Measurements from ENCODE around the gene OSBPL3.
A peak's percentile ranks its signal among the peaks of the same experiment; 100 is the strongest.

OSBPL3 gene

DNA sequence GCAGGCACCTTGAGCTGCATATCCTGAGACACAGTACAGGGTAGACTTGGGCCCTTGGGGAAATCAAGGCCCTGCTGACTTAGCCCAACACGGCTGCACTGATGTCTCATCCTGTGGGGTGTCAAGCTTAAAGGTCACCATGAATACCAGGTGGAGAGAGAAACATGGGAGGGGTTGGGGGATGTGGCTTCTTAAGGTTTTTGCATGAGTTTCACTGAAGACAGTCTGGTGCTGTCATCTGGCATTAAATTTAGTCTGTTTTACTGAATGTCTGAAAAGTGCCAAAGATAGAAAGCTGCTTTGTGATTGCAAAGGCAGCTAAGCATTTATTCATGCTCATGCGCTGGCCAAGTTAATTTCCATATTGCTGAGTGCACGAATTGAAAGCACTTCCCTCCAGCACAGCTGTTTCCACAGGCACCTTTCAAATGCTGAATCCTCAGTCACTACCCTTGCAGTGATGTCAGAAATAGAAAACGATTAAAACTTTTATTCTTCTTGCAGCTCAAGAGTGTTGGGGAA lies 102.1 kb downstream of the OSBPL3 start:
- no peaks in the 10 kb centered on the region for H3K9me3 ChIP-seq (ENCODE audit: control insufficient read depth, insufficient read depth, low read length)
- no peaks in the 10 kb centered on the region for H3K36me3 ChIP-seq (ENCODE audit: insufficient read depth, low read length)
- peaks cover 26% of the 10 kb centered on the region for H3K4me1 ChIP-seq (ENCODE audit: insufficient read depth, low read length)
- peak overlapping the region; percentile 12; the same call in 1 of the 2 replicates for H3K9ac ChIP-seq (ENCODE audit: low read depth, low read length)

DNA sequence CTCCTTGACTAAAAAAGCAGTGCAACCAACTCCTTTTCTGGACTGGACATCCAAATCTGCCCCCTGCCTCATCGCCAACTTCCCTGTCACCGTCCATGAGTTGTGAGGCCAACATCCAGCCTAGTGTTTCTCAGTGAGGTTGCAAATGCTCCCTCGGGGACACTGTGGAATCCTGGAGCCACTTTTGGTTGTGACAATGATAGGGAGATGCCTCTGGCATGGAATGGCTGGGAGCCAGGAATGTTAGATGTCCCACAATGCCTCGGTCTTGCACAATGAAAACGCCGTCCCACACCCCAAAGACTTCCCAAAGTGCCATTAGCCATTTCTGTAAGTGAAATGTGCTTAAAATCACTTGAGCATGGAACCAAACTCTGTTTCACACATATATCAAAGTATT lies 105.2 kb downstream of the OSBPL3 start:
- H3K9me3 ChIP-seq (ENCODE audit: control insufficient read depth, insufficient read depth, low read length), result no peaks in the 10 kb centered on the region
- H3K36me3 ChIP-seq (ENCODE audit: insufficient read depth, low read length), result no peaks in the 10 kb centered on the region
- no peak overlapping the region for H3K9ac ChIP-seq (ENCODE audit: low read depth, low read length)
- peaks cover 26% of the 10 kb centered on the region for H3K4me1 ChIP-seq (ENCODE audit: insufficient read depth, low read length)

DNA sequence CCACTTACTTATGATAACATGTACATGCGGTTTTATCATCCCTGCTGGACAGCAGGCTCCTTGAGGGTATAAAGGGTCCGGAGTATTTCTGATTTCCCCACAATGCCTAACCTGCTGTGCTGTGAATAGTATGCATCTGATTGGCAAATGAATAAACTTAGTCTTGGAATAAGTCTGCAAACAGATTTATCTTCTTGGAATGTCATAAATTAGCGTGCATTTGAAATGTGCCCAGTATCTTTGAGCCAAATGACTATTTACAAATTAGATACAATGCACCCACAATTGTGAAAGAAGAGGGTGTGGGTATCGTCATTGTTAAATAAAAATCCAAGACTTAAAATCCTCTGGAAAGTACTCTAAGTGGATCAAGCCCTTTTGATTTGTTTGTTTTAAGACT lies 106.0 kb downstream of the OSBPL3 start:
- Histone ChIP-seq H3K36me3 (ENCODE audit: insufficient read depth, low read length) (no peaks in the 10 kb centered on the region), H3K9me3 (ENCODE audit: control insufficient read depth, insufficient read depth, low read length) (no peaks in the 10 kb centered on the region), H3K4me1 (ENCODE audit: insufficient read depth, low read length) (peaks cover 21% of the 10 kb centered on the region), H3K9ac (ENCODE audit: low read depth, low read length) (no peak overlapping the region)

DNA sequence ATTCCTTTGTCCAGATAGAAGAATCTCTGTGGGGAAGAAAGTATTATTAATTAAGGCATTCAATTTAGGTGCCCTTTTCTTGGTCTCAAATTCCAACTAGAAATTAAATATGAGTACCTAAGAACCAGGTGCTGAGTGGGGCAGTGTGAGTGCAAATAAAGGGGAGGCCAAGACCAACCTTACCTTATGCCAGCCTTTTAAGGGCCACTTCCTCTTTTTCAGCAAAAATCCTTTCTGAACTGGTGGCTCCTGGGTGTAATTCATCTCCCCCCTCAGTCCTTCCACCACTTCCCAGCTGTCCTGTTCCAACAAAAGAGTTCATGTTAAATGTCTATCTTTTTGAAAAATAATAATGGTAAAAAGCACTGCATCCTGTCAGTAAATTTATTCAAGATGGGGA lies 108.2 kb downstream of the OSBPL3 start:
- no peaks in the 10 kb centered on the region for H3K36me3 ChIP-seq (ENCODE audit: insufficient read depth, low read length)
- H3K9ac ChIP-seq (ENCODE audit: low read depth, low read length), result no peak overlapping the region
- H3K4me1 ChIP-seq (ENCODE audit: insufficient read depth, low read length), result peaks cover 4% of the 10 kb centered on the region; the same call in 1 of the 2 replicates
- no peaks in the 10 kb centered on the region for H3K9me3 ChIP-seq (ENCODE audit: control insufficient read depth, insufficient read depth, low read length)

DNA sequence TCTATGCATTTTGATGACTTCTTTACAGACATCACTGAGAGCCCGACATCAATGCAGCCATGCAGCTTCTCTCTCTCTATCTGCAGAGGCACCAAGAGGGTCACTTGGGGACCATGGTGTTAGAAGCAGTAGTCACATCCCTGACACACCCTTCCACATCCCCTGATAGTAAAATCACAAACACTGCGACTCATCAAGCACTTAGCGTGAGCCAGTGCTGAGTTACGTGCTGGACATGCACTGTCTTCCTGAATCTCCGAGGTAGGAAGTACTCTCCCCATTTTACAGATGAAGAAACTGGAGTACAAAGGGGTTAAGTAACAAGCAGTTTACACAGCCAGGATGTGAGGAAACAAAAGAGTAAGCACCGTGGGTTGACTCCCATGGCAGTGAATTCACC lies 109.2 kb downstream of the OSBPL3 start:
- peaks cover 4% of the 10 kb centered on the region; the same call in 1 of the 2 replicates for H3K4me1 ChIP-seq (ENCODE audit: insufficient read depth, low read length)
- H3K9me3 ChIP-seq (ENCODE audit: control insufficient read depth, insufficient read depth, low read length), result no peaks in the 10 kb centered on the region
- no peak overlapping the region for H3K9ac ChIP-seq (ENCODE audit: low read depth, low read length)

DNA sequence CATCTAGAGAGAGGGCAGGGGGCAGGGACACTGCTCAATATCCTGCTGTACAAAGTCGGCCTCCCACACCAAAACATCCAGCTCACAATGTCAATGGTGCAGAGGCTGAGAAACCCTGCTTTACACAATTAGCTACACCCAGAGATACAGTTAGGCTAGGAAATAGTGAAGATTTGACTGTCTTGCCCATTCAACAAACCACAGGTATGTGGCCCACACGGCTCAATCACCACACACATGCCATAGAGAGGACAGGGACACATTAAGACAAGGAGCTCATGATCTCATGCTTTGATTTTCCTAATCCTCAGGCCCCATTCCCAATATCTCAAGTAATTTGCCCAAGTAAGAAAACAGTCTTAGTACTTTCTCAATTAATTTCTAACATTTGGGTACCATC lies 110.4 kb downstream of the OSBPL3 start:
- Histone ChIP-seq H3K9ac (ENCODE audit: low read depth, low read length) (no peak overlapping the region), H3K9me3 (ENCODE audit: control insufficient read depth, insufficient read depth, low read length) (no peaks in the 10 kb centered on the region), H3K4me1 (ENCODE audit: insufficient read depth, low read length) (peaks cover 4% of the 10 kb centered on the region; the same call in 1 of the 2 replicates), H3K36me3 (ENCODE audit: insufficient read depth, low read length) (no peaks in the 10 kb centered on the region)

More for the DNA sequence above, 109.2 kb downstream of the OSBPL3 start:
- H3K36me3 ChIP-seq (ENCODE audit: insufficient read depth, low read length), result no peaks in the 10 kb centered on the region

DNA sequence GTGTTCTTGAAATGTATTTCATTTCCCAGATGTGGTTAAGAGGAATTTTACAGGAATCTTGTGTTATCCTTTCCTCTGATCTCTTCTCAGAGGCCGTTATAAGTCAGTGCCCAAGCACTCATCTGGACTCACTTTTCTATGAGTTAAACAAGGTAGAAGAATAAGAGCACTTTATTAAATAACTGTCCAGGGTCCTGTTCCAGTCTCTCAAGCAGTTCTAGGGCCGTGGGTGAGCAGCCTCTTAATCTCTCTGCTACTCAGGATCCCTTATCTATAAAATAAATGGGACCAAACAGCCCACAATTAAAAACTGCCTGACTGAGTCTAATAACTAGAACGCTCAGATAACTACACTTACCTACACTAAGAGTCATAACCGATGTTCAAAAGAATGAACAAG lies 111.2 kb downstream of the OSBPL3 start:
- H3K4me1 ChIP-seq (ENCODE audit: insufficient read depth, low read length), result peaks cover 4% of the 10 kb centered on the region; the same call in 1 of the 2 replicates
- H3K9me3 ChIP-seq (ENCODE audit: control insufficient read depth, insufficient read depth, low read length), result no peaks in the 10 kb centered on the region
- H3K9ac ChIP-seq (ENCODE audit: low read depth, low read length), result no peak overlapping the region
- no peaks in the 10 kb centered on the region for H3K36me3 ChIP-seq (ENCODE audit: insufficient read depth, low read length)

DNA sequence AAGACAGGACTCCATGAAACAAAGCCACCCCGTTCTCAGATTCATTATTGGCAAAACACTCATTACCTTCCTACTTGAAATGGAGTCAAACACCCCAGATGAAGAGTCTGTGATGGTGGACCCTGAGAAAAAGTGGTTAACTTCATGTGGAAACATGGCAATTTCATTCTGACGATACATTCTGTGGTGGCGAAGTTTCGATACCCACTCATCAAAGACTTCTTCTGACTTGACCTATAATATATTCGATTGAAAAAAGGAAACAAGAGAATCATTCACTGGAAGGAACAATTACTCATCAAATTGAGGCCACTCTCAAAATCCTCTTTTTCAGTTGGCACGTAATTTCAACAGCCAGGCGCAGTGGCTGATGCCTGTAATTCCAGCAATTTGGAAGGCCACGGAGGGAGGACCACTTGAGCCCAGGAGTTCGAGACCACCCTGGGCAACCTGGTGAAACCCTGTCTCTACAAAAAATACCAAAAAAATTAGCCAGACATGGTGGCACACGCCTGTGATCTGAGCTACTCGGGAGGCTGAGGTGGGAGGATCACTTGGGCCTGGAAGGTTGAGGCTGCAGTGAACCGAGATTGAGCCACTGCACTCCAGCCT lies 113.9 kb downstream of the OSBPL3 start:
- Histone ChIP-seq H3K9ac (ENCODE audit: low read depth, low read length) (no peak overlapping the region), H3K36me3 (ENCODE audit: insufficient read depth, low read length) (0 out of 2 replicates have a peak, but pooled peaks cover 3% of the 10 kb centered on the region), H3K4me1 (ENCODE audit: insufficient read depth, low read length) (no peaks in the 10 kb centered on the region), H3K9me3 (ENCODE audit: control insufficient read depth, insufficient read depth, low read length) (no peaks in the 10 kb centered on the region)

DNA sequence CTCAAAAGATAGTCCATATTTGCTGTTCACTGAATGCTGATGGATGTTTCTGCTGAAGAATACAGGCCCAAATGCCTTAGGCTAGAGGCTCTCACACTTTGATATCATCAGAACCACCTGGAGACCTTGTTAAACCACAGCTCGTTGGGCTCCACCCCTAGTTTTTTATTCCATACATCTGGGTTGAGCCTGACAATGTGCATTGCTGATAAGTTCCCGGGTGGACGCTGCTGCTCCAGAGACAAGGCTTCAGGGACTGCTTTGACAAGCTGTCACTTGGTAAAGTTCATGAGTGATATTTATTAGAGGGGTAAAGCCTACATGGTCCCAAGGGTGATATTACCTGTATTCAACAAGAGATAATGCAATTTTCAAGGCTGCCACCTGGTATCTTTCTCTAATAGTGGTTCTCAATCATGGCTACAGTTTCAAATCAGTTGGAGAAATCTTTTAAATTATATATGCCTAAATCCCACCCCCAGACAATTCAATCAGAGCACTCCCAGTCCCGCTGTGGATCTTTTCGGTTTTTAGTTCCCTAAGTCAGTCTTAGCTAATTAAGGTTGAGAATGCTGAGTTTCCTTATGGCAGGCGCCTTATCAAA lies 115.7 kb downstream of the OSBPL3 start:
- Histone ChIP-seq H3K9me3 (ENCODE audit: control insufficient read depth, insufficient read depth, low read length) (no peaks in the 10 kb centered on the region), H3K36me3 (ENCODE audit: insufficient read depth, low read length) (0 out of 2 replicates have a peak, but pooled peaks cover 3% of the 10 kb centered on the region), H3K4me1 (ENCODE audit: insufficient read depth, low read length) (no peaks in the 10 kb centered on the region), H3K9ac (ENCODE audit: low read depth, low read length) (no peak overlapping the region)

DNA sequence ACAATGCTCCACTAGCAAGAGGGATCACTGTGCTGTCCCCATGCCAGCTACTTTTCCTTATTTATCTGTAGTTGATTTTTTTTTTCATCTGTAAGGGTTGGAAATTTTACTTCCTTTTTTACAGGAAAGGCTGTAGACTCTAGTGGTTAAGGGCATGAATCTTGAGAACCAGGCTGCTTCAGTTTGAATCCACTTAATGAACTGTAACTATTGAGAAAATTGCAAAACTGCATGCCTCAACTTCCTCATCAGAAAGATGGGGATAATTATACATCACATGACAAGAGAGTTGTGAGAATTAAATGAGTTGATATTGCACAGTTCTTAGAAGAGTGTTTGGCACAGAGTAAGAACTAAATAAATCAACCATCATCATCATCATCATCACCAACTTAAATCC lies 116.4 kb downstream of the OSBPL3 start:
- Histone ChIP-seq H3K9me3 (ENCODE audit: control insufficient read depth, insufficient read depth, low read length) (no peaks in the 10 kb centered on the region), H3K9ac (ENCODE audit: low read depth, low read length) (no peak overlapping the region), H3K36me3 (ENCODE audit: insufficient read depth, low read length) (0 out of 2 replicates have a peak, but pooled peaks cover 3% of the 10 kb centered on the region), H3K4me1 (ENCODE audit: insufficient read depth, low read length) (no peaks in the 10 kb centered on the region)

DNA sequence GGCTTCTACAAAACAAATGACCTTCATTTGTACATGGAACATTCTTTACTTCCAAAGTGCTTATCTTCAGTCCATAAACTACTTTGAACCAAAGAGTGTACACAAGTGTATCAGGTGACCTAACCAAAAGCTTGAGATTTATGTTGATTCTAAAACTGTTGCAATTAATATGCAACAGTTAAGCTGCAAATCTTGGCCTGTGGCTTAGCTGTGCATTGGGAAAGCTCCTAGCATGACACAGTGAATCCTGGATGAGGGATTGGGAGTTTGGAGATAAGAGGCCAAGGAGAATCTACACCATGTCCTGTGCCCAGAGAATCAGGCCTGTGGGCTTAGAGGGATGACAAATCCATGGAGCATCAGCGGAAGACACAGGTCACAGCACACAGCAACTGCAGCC lies 117.5 kb downstream of the OSBPL3 start:
- no peak overlapping the region for H3K9ac ChIP-seq (ENCODE audit: low read depth, low read length)
- H3K9me3 ChIP-seq (ENCODE audit: control insufficient read depth, insufficient read depth, low read length), result no peaks in the 10 kb centered on the region
- H3K4me1 ChIP-seq (ENCODE audit: insufficient read depth, low read length), result no peaks in the 10 kb centered on the region
- H3K36me3 ChIP-seq (ENCODE audit: insufficient read depth, low read length), result 0 out of 2 replicates have a peak, but pooled peaks cover 3% of the 10 kb centered on the region

DNA sequence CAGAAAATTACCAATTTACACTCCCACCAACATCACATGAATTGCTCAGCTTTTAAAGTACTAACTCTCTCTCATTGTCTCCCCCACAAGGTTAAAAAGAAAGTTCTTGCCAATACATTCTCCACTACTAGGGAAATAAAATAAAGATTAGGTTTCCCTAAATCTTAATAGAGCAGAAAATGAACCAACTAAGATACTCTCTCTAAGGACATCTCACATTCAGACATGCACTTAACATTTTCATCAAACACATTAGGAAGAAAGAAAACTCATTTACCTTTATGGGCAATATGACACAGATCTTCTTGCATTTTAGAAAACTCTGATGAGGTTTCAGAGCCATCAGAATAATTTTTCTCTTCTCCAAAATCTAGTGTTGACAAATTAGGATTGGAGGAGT lies 118.6 kb downstream of the OSBPL3 start:
- Histone ChIP-seq H3K36me3 (ENCODE audit: insufficient read depth, low read length) (0 out of 2 replicates have a peak, but pooled peaks cover 3% of the 10 kb centered on the region), H3K9ac (ENCODE audit: low read depth, low read length) (no peak overlapping the region), H3K4me1 (ENCODE audit: insufficient read depth, low read length) (no peaks in the 10 kb centered on the region), H3K9me3 (ENCODE audit: control insufficient read depth, insufficient read depth, low read length) (no peaks in the 10 kb centered on the region)

DNA sequence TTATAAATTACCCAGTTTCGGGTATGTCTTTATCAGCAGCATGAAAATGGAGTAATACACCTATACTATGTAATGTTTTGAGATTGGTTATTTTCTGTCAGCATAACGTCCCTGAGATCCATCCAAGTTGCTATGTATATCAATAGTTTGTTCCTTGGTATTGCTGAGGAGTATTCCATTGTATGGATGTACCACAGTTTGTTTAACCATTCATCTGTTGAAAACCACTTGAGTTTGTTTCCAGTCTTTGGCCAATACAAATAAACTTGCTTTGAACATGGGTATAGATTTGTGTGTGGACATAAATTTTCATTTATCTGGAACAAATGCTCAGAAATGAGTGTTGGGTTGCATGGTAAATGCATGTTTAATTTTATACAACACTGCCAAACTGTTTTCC lies 119.4 kb downstream of the OSBPL3 start:
- H3K36me3 ChIP-seq (ENCODE audit: insufficient read depth, low read length), result 0 out of 2 replicates have a peak, but pooled peaks cover 3% of the 10 kb centered on the region
- H3K9me3 ChIP-seq (ENCODE audit: control insufficient read depth, insufficient read depth, low read length), result no peaks in the 10 kb centered on the region
- H3K4me1 ChIP-seq (ENCODE audit: insufficient read depth, low read length), result no peaks in the 10 kb centered on the region
- no peak overlapping the region for H3K9ac ChIP-seq (ENCODE audit: low read depth, low read length)

DNA sequence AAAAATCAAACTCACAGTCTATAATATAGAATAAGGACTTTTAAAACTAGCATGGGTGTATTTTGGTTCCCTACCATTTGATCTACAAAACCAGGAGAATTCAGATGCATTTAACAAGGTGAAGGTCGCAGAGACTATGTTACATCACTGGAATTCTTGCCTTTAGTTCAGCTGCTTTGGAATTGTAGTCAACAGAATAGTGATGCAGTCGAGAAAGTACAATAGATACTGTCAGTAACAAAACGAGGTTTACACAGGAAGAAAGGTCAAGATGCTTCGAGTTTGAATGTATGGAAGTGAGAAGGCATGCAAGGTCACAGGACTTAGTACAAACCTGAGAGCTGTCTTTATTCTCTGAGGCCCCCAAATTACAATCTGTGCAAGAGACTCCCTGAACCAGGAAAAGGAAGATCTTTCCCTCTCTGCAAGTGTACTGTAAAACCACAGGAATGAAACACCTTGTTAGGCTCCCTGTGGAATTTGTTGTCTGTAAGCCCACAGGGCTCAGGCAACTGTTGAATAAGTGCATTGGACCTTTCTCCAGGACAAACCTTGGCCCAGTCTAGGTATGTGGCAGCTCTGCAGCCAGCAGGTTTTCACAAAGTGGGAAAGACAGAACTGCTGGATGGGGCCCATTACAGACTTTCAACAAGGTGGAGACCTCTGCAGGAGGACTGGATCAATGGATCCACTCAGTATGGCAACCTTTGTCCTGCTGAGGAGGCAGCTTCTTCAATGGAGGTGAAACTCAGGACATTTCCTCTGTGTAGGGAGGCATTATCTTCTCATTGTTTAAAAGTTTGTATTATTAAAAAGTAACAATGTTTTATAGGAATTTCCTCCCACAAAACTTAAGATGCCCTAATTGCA lies 121.6 kb downstream of the OSBPL3 start:
- peaks cover 9% of the 10 kb centered on the region; the same call in 1 of the 2 replicates for H3K4me1 ChIP-seq (ENCODE audit: insufficient read depth, low read length)
- no peak overlapping the region for H3K9ac ChIP-seq (ENCODE audit: low read depth, low read length)
- 0 out of 2 replicates have a peak, but pooled peaks cover 3% of the 10 kb centered on the region for H3K36me3 ChIP-seq (ENCODE audit: insufficient read depth, low read length)

More for the DNA sequence above, 121.6 kb downstream of the OSBPL3 start:
- H3K9me3 ChIP-seq (ENCODE audit: control insufficient read depth, insufficient read depth, low read length), result no peaks in the 10 kb centered on the region

Measured in ES-I3 (cell line).